K562 (cell line): ENCODE data around the gene DAP. TPM values are rescaled to one million over a fixed set of nuclear protein-coding genes. Genes with fewer than 3 reads are reported as not detected.

Experiments used
- ADNP ChIP-seq: fragments of 200-800 bp; sonication (Bioruptor generic); IDR thresholded peaks from 2 replicates; pipeline ENCODE4 v1.6.1; 2016; ENCODE audit warnings: missing genetic modification characterization, missing compliant biosample characterization
- BRCA1 ChIP-seq, 2 experiments: fragments of 450-650 bp in 1 of 2; sonication (generic) in 1 of 2; formaldehyde crosslinking in 1 of 2; IDR thresholded peaks; 2 replicates each; pipeline versions ENCODE4 v1.5.0 to v1.6.1; 2017 to 2020; ENCODE audit warnings: mild to moderate bottlenecking in 1 of 2, missing genetic modification reagents in 1 of 2
- CBFB ChIP-seq: sonication (generic); formaldehyde crosslinking; IDR thresholded peaks from 2 replicates; pipeline ENCODE4 v1.4.0; 2020; ENCODE audit warnings: mild to moderate bottlenecking, missing genetic modification reagents
- ETV1 ChIP-seq: fragments of 450-650 bp; conservative IDR thresholded peaks from 2 replicates; pipeline ENCODE4 v1.6.1; 2016; ENCODE audit warnings: missing genetic modification characterization, control low read depth, low read depth, missing compliant biosample characterization
- HDGF ChIP-seq: fragments of 450-650 bp; IDR thresholded peaks from 2 replicates; pipeline ENCODE4 v1.6.1; 2016
- HNRNPL ChIP-seq: fragments of 200-400 bp; formaldehyde crosslinking; IDR thresholded peaks from 2 replicates; pipeline ENCODE4 v1.6.1; 2017; ENCODE audit warnings: low read depth, mild to moderate bottlenecking, low read length
- HNRNPLL ChIP-seq: fragments of 200-400 bp; formaldehyde crosslinking; IDR thresholded peaks from 2 replicates; pipeline ENCODE4 v1.6.1; 2017; ENCODE audit warnings: low read length, low read depth, mild to moderate bottlenecking; ENCODE audit not compliant: poor library complexity, severe bottlenecking
- ILK ChIP-seq: fragments of 450-650 bp; IDR thresholded peaks from 2 replicates; pipeline ENCODE4 v1.6.1; 2016; ENCODE audit warnings: missing genetic modification characterization, low read depth, mild to moderate bottlenecking, missing compliant biosample characterization, moderate library complexity, borderline replicate concordance
- JUNB ChIP-seq: fragments of 450-650 bp; formaldehyde crosslinking; conservative IDR thresholded peaks from 2 replicates; pipeline ENCODE4 v1.4.0; 2020; ENCODE audit warnings: mild to moderate bottlenecking
- NFRKB ChIP-seq: fragments of 450-650 bp; IDR thresholded peaks from 2 replicates; pipeline ENCODE4 v1.6.1; 2016; ENCODE audit warnings: low read depth
- NR2F6 ChIP-seq: fragments of 450-650 bp; formaldehyde crosslinking; IDR thresholded peaks from 2 replicates; pipeline ENCODE4 v1.4.0; 2020; ENCODE audit warnings: mild to moderate bottlenecking
- NRF1 ChIP-seq, 2 experiments: fragments of 450-650 bp; IDR thresholded peaks in 1 of 2; conservative IDR thresholded peaks in 1 of 2; 2 replicates each; pipeline ENCODE4 v1.6.1; 2014; ENCODE audit warnings: mild to moderate bottlenecking in 2 of 2
- RBM34 ChIP-seq: fragments of 200-400 bp; formaldehyde crosslinking; IDR thresholded peaks from 2 replicates; pipeline ENCODE4 v1.6.1; 2018; ENCODE audit warnings: low read length, borderline replicate concordance; ENCODE audit not compliant: insufficient read depth
- SRF ChIP-seq, 2 experiments: fragments of 250-450, 450-650 bp in 1 of 2; sonication (Bioruptor Pico) in 1 of 2; sonication (generic) in 1 of 2; formaldehyde crosslinking; IDR thresholded peaks; 2 replicates each; pipeline versions ENCODE4 v1.5.0 to v1.5.1; 2020 to 2022; ENCODE audit warnings: mild to moderate bottlenecking in 1 of 2, missing genetic modification reagents in 1 of 2
- TEAD2 ChIP-seq: fragments of 450-650 bp; IDR thresholded peaks from 2 replicates; pipeline ENCODE4 v1.6.1; 2016; ENCODE audit warnings: missing genetic modification characterization, control low read depth, missing compliant biosample characterization
- THRB ChIP-seq: fragments of 450-650 bp; formaldehyde crosslinking; conservative IDR thresholded peaks from 2 replicates; pipeline ENCODE4 v1.4.0; 2022; ENCODE audit warnings: mild to moderate bottlenecking, missing genetic modification characterization
- TRIM28 ChIP-seq: fragments of 450-650 bp; IDR thresholded peaks from 2 replicates; pipeline ENCODE4 v1.6.1; 2017
- ZBTB1 ChIP-seq: sonication (generic); formaldehyde crosslinking; IDR thresholded peaks from 2 replicates; pipeline ENCODE4 v1.8.1; 2023; ENCODE audit warnings: missing genetic modification reagents, low read depth, mild to moderate bottlenecking, borderline replicate concordance
- ZNF23 ChIP-seq: fragments of 250-450 bp; sonication (Bioruptor Pico); IDR thresholded peaks from 2 replicates; pipeline ENCODE4 v1.4.0; 2020; ENCODE audit warnings: mild to moderate bottlenecking
- polyA plus RNA-seq, 8 experiments: library from polyadenylated mRNA; depleted of rRNA in 4 of 8; stranded (reverse) in 5 of 8; unstranded in 3 of 8; fragments of >200 nt; fragmentation: Nextera tagmentation in 2 of 8; fragmentation: Illumina TruSeq in 1 of 8; extraction: Ambion mirVana in 2 of 8; extraction: Trizol in 1 of 8; gene quantifications; 2 replicates each; pipeline versions ENCODE4 v1.2.1 to v1.2.3, GENCODE V29; 2011 to 2014; ENCODE audit warnings: inconsistent platforms in 1 of 8, missing spikeins in 1 of 8
- total RNA-seq, 7 experiments: library from RNA; depleted of rRNA in 6 of 7; stranded (reverse); fragments of >200 nt in 6 of 7; fragmentation: Illumina TruSeq in 2 of 7; extraction: Trizol in 2 of 7; gene quantifications; 2 replicates each; pipeline versions ENCODE4 v1.2.1 to v1.2.3, GENCODE V29; 2011 to 2021; ENCODE audit warnings: low replicate concordance in 1 of 7
- TF ChIP-seq, protein P1 (sequence below): fragments of 450-650 bp; IDR thresholded peaks from 2 replicates; pipeline ENCODE4 v1.6.1; 2016; ENCODE audit warnings: low read depth

The DAP gene
- total and polyA plus RNA-seq, 9 of the 15 experiments (the other 6 are each of a cell fraction or from before 2014, with no cell fraction given): 14.1 to 151 (median 34.5) TPM

DNA sequence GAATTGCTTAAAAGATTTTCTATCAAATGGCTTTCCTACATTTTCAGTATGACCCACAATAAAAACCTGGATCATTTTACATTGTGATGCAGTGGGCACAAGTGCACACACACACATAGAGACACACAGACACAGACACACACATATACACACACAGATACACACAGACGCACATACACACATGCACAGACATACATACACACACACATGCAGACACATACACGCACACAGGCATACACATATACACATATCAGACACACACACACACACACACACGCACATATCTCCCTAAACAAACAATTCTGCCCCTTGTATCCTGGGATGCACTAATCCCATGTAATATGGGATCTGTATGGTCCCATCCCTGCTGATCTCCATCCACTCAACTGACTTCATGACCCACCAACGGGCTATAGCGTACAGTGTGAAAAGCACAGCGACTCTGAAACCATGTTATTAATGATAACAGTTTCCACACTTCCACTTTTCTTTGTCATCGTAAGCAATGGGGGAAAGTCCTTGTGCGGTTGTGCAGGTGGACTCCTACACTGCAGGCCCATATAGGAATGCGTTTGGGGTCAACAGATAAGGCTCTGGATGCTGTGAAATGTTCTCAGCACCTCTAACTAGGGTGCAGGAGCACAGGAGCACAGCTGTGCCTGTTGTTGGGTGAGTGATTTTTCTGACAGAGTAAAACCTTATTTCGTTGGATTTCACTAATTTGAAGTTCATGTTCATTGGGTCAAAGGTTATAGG lies 52.7 kb downstream of the DAP start (continued):
- TF ChIP-seq ILK (no peak), ADNP (tag) (no peak), TEAD2 (tag) (no peak), SRF (CRISPR knock-in tag; IDR thresholded peaks at IDR 0.05) (no peak), CBFB (CRISPR knock-in tag) (0 out of 2 replicates have a peak, but pooled peaks have one; percentile 54), BRCA1 (IDR thresholded peaks at IDR 0.05) (no peak), BRCA1 (CRISPR knock-in tag; IDR thresholded peaks at IDR 0.05) (no peak), HDGF (peak; percentile 91), THRB (no peak), ETV1 (no peak), HNRNPL (no peak), JUNB (CRISPR knock-in tag) (no peak), HNRNPLL (no peak), ZBTB1 (CRISPR knock-in tag) (no peak), TRIM28 (no peak), ZNF23 (CRISPR knock-in tag) (no peak), NFRKB (no peak), NR2F6 (CRISPR knock-in tag) (no peak), NRF1 (conservative IDR thresholded peaks at IDR 0.05 in 1 of 2, IDR thresholded peaks at IDR 0.05 in 1 of 2) (peak; percentile 6 to 50; a peak in 1 of 4 replicates), RBM34 (no peak)
- TF ChIP-seq, protein P1, sequence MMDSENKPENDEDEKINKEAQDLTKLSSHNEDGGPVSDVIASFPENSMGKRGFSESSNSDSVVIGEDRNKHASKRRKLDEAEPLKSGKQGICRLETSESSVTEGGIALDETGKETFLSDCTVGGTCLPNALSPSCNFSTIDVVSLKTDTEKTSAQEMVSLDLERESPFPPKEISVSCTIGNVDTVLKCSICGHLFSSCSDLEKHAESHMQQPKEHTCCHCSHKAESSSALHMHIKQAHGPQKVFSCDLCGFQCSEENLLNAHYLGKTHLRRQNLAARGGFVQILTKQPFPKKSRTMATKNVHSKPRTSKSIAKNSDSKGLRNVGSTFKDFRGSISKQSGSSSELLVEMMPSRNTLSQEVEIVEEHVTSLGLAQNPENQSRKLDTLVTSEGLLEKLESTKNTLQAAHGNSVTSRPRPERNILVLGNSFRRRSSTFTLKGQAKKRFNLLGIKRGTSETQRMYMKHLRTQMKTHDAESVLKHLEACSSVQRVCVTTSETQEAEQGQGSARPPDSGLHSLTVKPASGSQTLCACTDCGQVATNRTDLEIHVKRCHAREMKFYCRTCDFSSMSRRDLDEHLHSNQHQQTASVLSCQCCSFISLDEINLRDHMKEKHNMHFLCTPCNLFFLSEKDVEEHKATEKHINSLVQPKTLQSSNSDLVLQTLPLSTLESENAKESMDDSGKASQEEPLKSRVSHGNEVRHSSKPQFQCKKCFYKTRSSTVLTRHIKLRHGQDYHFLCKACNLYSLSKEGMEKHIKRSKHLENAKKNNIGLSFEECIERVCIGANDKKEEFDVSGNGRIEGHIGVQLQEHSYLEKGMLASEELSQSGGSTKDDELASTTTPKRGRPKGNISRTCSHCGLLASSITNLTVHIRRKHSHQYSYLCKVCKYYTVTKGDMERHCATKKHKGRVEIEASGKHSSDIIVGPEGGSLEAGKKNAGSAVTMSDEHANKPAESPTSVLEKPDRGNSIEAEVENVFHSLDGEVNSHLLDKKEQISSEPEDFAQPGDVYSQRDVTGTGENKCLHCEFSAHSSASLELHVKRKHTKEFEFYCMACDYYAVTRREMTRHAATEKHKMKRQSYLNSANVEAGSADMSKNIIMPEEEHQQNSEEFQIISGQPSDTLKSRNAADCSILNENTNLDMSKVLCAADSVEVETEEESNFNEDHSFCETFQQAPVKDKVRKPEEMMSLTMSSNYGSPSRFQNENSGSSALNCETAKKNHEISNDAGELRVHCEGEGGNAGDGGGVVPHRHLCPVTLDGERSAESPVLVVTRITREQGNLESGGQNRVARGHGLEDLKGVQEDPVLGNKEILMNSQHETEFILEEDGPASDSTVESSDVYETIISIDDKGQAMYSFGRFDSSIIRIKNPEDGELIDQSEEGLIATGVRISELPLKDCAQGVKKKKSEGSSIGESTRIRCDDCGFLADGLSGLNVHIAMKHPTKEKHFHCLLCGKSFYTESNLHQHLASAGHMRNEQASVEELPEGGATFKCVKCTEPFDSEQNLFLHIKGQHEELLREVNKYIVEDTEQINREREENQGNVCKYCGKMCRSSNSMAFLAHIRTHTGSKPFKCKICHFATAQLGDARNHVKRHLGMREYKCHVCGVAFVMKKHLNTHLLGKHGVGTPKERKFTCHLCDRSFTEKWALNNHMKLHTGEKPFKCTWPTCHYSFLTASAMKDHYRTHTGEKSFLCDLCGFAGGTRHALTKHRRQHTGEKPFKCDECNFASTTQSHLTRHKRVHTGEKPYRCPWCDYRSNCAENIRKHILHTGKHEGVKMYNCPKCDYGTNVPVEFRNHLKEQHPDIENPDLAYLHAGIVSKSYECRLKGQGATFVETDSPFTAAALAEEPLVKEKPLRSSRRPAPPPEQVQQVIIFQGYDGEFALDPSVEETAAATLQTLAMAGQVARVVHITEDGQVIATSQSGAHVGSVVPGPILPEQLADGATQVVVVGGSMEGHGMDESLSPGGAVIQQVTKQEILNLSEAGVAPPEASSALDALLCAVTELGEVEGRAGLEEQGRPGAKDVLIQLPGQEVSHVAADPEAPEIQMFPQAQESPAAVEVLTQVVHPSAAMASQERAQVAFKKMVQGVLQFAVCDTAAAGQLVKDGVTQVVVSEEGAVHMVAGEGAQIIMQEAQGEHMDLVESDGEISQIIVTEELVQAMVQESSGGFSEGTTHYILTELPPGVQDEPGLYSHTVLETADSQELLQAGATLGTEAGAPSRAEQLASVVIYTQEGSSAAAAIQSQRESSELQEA: no peak
